ENCODE data around the gene CROCC2. TPM values are rescaled to one million over a fixed set of nuclear protein-coding genes. Genes with fewer than 3 reads are reported as not detected.
A peak's percentile ranks its signal among the peaks of the same experiment; 100 is the strongest.

CROCC2 gene
- total RNA-seq, 1 experiment from 2014 or later, result not detected

DNA sequence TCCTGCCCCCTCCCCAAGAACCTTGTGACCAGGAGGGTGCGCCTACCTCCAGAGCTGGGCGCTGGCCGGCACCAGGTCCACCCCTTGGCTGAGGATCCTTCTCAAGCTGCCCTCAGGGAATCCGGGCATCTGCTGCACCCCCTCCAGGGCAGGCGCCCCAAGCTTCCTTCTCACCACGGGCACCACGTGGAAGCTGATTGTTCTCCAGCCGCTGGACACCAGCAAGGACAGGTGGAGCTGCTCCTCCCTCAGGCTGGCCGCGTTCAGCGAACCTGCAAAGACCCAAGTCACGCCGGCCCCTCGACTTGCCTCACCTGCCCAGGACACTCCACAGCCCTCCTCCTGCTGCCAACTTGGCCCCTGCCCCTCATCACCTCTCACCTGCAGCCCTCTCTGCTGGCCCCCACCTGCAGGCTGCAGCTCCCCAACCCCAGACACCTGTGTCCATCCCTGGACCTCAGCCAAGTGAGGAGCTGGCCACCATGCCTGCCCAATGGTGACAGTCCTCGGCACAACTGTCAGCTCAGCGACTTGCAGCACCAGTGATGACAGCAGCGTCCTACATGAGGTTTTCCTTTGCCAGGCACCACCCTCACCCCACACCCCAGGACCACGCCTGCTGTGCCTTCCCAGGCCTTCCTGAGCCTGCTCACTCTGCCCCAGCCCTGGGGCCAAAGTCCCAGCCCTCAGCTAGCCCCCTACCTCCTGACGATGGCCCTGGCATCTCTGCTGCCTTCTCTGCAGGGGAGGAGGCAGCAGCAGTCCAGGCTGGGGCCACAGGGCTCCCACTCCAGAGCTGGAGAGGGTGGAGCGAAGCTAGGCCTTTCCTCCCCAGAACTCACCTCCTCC lies 14.4 kb upstream of the CROCC2 start:
- DNase-seq (ENCODE audit: low spot score), result no peak

DNA sequence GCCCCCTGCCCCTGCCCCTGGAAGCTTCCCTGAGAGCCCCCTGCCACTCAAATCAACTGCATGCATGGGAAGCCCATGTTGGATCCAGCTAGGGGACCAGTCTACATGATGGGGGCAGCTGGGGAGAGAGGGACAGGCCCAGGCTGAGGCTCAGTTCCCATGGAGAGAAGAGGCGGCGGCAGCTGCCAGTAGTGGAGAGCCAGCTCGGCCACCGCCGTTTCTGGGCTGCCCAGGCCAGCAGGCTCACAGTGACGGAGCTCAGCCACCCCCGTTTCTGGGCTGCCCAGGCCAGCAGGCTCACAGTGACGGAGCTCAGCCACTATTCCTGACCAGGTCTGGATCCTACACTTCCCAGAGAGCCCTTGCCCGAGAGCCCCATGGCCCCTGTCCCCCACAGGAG lies 13.8 kb upstream of the CROCC2 start:
- DNase-seq (ENCODE audit: low spot score), result no peak

DNA sequence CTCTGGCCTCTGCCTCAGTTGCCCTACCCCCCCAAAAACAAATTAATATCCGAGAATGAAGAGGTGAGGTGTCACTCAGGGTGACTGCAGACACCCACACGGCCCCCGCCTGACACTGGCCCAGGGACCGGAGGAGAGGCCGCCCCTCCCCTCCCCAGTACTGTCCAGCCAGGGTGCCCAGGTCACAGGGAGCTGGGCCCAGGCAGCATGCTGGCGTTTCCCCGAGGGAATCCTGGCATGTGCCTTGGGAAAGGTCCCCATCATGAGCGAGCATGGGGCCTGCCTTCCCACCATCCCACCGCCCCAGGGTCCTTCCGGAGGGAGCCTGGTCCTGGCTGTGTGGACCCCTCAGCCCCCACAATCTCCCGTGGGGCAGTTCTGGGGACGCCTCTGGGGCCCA lies 13.2 kb upstream of the CROCC2 start:
- DNase-seq (ENCODE audit: low spot score), result no peak

DNA sequence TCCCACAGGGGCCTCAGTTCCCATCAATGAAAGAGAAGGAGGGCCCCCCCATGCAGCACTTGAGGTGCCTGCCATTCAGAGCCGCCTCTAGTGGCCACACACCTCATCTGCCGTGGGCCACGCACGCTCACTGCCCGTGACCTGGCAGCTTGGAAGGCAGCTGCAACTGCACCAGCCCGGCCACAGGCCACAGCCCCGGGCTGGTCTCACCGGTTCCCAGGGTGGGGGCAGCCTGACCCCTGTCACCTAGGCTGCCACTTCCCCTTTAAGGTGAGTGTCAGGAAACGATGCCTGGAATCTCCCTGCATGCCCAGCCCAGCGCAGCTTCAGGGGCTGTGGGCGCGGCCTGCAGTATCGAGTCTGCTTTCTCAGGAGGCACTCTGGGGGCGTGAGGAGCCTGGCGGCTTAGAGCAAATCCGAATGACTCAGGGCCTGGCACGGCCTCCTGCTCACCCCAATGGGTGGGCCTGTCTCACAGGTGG lies 12.7 kb upstream of the CROCC2 start:
- peak; percentile 75 for DNase-seq (ENCODE audit: low spot score)

DNA sequence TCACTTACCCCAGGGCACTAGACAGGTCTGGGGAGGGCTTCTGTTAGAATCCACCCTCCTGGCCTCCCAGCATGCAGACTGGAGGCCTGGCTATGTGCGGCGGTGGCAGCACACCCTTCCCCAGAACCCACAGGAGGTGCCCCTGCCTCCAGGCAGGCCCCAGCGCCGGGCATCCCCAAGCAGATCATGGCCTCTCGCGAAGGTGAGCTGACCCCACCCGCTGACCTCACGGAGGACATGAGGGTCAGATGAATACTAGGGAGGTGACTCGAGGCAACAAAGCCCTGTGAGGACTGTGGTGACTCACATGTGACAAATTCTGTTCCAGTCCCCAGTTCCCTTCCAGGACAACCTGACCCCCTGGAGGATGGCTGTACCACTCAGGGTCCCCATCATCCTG lies 12.1 kb upstream of the CROCC2 start:
- no peak for DNase-seq (ENCODE audit: low spot score)

DNA sequence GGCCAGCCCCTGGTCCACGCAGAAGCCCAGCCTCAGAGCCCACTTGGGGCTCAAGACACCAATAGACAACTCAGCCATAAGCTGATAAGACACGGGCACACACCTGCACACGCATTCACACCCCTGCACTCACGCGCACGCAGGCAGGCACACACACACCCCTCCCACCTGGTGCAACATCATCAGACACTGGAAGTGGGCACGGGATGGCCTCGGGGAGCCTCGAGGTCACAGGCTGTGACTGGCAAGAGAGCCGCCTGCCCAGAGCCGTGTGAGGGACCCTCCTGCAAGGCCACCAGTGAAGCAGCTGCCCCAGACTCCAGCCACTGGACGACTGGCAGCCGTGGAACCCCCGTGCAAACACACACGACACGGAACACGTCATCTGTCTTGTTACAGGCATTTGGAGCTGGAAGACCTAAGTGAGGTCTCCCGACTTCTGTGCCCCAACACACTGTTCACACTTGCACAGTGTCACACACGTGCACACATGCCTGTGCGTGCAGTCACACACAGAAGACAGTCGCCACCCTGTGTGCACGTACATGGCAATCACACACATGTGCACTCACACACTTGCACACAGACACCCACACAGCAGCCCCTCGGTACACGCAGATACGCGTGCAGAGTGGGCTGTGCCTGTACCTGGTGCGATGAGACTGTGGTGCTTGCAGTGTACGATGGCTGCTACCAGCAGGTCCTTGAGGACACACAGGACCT lies 11.1 kb upstream of the CROCC2 start:
- DNase-seq (ENCODE audit: low spot score), result no peak

DNA sequence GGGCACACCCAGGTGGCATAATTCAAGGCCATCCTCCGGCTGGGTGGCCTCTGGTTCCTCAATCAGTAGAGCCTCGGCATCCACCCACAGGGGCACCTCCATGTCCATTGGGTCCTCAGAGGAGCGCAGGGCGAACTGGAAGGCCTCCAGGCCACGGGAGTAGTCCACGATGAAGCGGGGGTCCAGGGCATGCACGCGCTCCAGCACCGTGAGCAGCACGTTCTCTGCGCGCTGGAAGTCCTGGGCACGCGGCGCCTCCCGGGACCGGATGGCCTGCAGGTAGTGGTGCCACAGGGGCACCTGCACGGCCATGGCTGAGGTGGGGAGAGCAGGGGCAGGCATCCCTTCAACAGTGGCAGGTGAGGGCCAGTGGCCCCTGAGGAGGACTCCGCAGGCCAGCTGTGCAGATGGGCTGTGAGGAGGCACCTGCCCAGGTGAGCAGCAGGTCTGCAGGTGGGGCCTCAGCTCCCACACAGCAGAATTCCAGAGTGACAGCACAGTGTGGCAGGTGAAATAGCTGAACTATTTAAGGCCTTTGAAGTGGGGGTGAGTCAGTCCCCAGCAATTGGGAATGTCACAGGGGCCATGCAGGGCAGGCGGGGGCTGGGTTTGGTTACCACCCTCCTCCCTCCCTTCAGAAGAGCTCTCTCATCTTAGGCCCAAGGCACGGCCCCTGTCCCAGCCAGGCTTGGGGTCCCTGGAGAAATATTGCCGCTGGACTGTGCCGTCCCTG lies 10.3 kb upstream of the CROCC2 start, which contains the start of gene MAB21L4:
TSS of gene MAB21L4 (minus strand) at position 501 of the 733 bp plus-strand sequence. CDS start at position 342, 159 bp downstream.
- peak; percentile 43 for DNase-seq (ENCODE audit: low spot score)

DNA sequence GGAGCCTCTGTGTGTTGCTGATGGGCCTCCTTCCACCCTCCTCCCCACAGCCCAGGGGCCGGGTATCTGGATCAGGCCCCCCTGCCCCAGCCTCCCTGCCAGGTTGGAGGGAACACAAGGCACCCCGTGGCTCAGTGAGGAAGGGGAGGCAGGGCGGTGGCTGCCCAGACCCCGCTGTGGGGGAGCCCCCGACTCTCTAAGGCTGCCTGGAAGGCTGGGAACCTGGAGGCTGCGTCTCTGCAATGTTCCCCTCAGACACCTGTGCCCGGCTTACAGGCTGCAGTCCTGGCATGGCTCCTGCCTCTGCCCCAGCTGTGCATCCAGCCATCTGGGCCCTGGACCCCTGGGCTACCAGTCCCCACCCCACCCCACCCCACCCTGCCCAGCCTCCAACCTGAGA lies 9.7 kb upstream of the CROCC2 start:
- DNase-seq (ENCODE audit: low spot score), result no peak

DNA sequence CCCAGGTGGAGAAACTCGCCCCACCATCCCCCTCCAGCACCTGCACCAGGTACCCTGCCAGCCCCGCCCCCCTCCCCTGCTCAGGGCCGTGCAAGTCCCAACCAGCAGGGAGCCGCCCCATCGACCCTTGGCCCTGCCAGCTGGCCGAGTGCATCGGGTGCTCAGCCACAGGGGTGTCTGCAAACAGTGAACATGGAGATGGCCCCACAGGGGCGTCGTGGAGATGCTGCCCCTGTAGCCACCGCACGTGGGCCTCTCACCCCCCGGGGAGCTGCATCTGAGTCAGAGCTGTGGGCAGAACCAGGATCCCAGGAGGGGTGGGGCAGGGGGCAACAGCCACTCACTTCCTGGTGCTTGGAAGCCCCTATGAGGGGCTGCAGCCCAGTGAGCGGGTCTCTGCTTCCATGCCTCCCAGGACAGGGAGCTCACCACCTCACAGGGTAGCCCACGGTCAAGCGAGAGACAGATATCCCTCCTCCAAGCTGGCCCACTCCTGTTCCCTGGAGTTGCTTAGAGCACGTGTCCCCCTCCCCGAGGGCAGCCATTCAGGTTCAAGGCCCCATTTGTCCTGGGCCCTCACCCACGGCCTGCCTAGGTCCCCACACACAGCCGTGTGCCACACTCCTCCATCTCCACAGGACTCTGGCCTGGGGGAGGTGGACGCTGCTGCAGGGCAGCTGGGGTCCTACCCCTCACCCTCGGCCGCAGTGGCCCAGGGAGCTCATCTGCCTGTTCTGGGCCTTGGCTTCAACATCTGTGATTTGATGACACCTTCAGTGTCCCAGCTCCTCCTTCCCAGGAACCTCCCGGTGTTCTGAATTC lies 9.1 kb upstream of the CROCC2 start:
- no peak for DNase-seq (ENCODE audit: low spot score)

DNA sequence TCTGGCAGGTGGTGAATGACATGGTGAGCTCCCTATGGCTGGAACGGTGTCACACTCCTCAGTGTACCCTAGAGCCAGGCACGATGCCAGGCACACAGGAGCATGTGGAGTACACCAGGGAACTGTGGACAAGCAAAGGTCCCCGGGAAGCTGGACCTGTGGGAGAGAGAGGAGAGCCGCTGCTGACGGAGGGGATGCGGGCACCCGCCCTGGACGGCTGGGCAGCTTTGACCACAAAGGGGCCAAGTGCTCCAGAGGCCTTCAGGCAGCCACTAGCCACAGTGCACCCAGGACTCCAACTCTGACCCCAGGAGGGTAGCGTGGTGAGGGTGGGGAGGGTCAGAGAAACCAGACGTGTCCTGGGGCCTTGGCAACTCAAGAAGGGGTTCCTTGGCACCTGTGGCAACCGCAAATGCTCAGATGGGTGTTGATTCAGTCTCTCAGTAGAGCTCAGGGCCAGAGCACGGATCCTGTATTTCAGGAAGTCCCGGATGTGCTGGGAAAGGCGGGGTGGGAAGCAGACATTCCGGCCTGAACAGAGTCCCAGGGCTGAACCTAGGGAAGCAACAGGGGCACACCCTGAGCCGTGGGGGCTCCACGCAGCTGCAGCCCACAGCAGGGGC lies 7.9 kb upstream of the CROCC2 start:
- DNase-seq (ENCODE audit: low spot score), result no peak

DNA sequence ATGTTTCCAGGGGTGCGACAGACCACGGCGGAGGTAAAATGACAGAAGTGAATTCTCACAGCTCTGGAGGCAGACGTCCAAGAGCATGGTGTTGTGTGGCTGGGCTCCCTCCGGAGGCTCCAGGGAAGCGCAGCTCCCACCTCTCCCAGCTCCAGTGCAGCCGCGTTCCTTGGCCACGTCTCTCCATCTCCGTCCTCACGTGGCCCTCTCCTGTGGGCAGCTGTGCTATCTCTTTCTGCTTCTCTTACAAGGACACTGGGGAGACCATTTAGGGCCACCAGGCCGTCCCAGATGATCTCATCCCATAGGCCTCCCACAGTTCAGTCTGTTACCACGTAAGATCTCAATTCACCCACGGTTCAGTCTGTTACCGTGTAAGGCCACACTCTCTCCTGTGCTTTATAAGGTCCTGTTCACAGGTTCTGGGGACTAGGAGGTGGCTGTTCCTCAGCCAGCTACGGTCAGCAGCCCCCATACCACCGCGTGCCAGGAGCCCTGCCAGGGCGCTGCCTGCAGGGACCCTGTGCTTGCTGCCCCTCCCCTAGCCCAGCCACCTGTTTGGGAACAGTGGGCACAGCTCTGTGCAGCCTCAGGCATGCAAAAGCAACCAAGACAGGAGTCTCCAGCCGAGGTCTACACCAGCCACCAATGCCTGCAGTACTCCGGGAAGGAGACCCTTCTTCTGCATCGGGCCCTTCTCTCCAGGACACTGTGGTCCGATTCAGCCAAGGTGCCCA lies 7.2 kb upstream of the CROCC2 start:
- DNase-seq (ENCODE audit: low spot score), result no peak

DNA sequence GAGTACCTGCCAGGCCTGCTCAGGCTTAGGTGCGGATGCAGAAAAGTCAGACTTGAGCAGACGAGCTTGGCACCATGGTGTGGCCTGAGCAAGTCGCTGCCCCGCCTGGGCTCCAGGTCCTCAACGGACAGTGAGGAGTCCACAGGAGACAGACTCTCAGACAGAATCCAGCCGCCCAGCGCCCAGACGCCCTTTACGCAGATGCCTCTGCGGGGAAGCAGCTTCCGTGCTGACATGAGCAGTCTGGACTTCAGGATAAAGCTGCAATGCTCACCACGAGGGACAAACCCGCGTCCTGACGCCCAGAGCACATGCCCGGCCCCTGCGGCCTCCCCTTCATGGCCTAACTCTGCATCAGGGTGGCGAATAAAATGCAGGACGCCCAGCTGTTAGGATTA lies 6.7 kb upstream of the CROCC2 start:
- no peak for DNase-seq (ENCODE audit: low spot score)

DNA sequence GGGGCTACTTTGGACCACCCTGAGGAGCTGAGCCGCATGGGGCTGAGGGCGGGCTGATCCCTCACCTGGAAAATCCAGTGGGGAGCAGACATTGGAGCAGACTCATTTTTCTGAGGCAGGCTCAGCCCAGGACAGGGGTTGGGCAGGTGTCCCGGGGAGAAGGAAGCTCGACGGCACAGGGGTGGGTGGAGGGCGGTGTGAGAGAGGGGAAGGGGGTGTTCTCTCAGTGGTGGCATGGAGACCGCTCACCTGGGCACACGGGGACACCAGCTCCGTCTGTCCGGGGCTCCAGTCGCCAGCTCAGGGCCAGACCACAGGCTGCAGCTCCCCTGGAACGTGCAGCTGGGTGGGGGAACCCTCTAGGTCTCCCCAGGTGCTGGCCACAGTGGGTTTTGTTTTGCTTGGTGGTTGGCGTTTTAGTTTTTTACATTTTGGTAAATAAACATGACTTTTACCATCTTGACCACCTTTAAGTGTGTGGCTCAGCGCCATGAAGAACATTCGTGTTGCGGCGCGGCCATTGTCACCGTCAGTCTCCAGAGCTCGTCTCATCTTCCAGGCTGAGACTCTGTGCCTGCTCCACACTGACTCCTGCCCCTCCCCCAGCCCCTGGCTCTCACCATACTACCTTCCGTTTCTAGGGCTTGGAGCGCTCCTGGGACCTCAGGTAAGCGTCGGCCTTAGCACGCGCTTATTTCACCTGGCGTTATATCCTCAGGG lies 5.8 kb upstream of the CROCC2 start:
- no peak for DNase-seq (ENCODE audit: low spot score)

DNA sequence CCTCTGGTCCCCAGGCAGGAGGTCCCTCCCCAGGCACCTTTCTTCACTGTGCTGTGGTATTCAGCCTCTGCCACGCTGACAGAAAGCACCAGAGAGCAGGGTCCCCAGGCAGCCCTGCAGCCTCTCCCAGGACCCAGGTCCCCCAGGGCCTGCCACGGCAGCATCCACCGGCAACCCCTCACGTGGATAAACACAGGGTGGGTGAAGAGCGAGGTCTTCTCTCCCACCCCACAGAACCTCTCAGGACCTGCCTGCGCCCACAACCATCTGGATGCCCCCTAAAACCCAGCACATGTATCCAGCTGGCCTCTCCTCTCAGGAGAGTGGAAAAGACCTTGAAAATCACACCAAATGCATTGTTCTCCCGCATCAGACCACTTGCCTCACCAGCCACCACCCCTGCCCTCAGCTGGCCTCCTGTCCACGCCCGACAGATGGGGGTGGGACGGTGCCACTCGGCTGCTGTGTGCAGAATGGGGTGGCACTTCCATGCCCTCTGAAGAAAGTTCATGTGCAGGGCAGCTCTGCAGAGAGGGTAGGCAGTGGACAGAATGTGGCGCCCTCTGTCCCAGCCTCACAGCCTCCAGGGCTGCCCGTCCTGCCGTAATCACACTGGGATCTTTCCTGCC lies 4.0 kb upstream of the CROCC2 start:
- DNase-seq (ENCODE audit: low spot score), result no peak

DNA sequence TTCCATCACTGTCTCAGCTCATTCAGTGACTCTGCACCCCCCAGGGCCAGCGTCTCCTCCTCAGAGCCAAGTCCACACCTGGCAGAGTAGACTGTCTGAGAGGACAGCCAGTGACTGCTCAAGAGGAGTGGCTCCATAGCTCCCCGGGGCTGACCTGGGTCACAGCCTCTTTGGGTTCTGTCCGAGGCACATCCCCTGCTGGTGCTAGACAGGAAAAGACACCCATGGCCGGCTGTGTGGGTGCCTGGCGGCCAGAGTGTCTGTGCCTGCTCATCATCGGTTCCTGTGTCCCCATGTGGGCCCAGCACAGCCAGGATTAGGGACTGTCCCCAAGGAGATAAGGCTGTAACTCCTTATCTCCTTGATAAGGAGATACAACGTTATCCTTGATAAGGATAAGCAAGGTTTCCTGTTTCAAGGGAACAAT lies 3.5 kb upstream of the CROCC2 start:
- no peak for DNase-seq (ENCODE audit: low spot score)

DNA sequence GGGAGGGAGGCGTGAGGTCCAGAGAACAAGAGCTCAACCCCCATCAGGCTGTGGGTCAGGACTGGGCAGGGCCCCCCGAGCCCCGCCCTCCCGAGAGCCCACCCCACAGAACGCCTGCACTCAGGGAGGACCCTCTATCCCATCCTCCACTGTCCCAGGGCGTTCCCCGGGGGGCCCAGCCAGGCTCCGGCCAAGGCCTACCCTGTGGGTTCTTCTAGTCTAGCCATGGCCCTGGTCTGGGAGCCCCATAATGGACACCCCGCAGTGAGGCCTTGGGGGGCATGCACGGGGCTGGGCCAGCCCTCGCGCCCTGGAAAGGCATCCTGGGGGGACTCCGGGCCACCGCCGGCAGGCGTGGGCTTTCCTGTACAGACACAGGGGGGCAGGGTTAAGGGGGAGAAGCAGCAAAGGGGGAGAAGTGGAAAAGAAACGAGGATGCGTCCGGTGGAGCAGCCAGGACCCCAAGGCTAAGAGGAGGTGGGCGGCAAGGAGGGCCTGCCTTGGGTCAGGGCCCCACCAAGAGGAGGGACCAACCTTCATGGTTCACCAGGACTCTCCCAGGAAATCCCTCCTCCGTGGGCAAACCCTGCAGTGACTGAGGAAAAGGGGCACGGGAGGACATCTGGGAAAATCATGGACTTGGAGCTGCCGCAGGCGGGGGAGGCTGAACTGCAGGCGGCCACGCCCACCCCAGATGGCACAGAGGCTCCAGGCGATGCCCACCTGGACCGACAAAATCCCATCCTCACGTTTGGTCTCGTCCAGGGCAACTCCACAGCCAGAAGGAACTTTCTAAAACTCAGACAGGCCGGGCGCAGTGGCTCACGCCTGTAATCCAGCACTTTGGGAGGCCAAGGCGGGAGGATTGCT lies 2.7 kb upstream of the CROCC2 start:
- DNase-seq (ENCODE audit: low spot score), result no peak

DNA sequence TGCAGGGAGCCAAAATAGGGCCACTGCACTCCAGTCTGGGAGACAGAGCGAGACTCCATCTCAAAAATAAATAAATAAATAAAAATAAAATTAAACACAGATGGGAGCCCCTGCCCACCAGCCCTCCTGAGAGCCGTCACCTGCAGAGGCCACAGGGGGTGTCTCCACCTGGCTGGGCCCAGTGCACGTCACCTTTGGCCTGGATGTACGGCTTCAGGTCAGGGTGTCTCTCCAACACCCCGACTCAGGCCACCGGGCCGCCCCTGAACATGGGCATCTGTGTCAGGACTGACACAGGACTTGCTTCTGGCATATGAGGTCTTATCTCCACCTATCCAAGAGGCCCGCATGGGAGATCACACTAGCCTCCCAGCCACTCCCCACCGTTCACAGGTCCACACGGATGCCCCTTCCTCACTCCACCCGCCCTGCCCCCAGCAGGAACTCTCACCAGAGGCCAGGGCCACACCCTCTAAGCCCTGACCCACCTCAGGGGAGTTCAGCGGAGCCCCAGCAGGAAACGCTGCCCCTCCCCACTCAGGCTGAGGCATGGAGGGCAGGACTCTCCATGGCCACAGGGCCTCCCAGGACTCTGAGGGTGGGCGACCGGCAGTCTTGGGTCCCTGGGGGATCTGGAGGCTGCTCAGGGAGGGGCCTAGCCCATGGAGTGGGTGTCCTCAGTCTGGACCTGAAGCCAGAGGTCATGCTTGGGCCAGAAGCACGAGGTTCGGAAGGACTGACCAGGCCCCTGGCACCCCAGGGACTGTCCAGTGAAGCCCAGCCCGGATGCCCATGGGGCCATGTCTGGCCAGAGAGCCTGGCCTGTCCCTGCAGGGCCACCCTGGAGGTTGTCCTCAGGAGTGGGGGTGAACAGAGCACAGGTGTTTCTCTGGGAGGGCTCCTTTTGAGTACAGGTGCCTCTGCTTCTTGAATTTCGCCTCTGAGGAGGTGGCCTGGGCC lies 1.6 kb upstream of the CROCC2 start:
- DNase-seq (ENCODE audit: low spot score), result no peak
